Upper lobe of right lung (tissue), 1 donor: ENCODE data around the gene UBE2QL1. TPM values are rescaled to one million over a fixed set of nuclear protein-coding genes. Genes with fewer than 3 reads are reported as not detected.

Source experiments
- ATAC-seq: fragments of 200-7000 bp; cut with Tn5 transposase; one replicate; pipeline ENCODE4 v1.9.1; 2020; ENCODE audit warnings: mild to moderate bottlenecking, moderate library complexity
- DNase-seq: peaks from one replicate; pipeline ENCODE4 v3.0.0-alpha.2; 2020
- H3K27ac ChIP-seq: fragments of 200-600 bp; one replicate; pipeline ENCODE4 v1.8.0; 2022
- H3K27me3 ChIP-seq: fragments of 200-600 bp; one replicate; pipeline ENCODE4 v1.8.0; 2022; ENCODE audit warnings: mild to moderate bottlenecking
- H3K36me3 ChIP-seq: fragments of 200-600 bp; one replicate; pipeline ENCODE4 v1.8.0; 2022
- H3K4me1 ChIP-seq: fragments of 200-600 bp; one replicate; pipeline ENCODE4 v1.8.0; 2022
- H3K4me3 ChIP-seq: fragments of 200-600 bp; one replicate; pipeline ENCODE4 v1.8.0; 2022; ENCODE audit warnings: mild to moderate bottlenecking
- H3K9me3 ChIP-seq: fragments of 200-600 bp; one replicate; pipeline ENCODE4 v1.8.0; 2022
- intact Hi-C: fragments of 100-400 bp; cut with DNase I; formaldehyde crosslinking; loops from one replicate; pipeline ENCODE4 v1.11.0; 2022
- total RNA-seq: library from RNA; stranded (reverse); fragmentation: NEBNext Ultra II Directional; extraction: Animal tissue kit (Norgen Biotek cat#: 25700); gene quantifications from one replicate; pipeline ENCODE4 v1.2.1, GENCODE V29; 2021
- TF ChIP-seq, protein P1 (sequence below): fragments of 200-600 bp; IDR thresholded peaks from one replicate; pipeline ENCODE4 v1.8.0; 2022; ENCODE audit warnings: antibody characterized with exemption
- donor health status: DM: no; HTN: yes; CAD: no; lungs with severe emphysema.

The UBE2QL1 gene
- total RNA-seq, 1 donor from 2014 or later: not detected

DNA sequence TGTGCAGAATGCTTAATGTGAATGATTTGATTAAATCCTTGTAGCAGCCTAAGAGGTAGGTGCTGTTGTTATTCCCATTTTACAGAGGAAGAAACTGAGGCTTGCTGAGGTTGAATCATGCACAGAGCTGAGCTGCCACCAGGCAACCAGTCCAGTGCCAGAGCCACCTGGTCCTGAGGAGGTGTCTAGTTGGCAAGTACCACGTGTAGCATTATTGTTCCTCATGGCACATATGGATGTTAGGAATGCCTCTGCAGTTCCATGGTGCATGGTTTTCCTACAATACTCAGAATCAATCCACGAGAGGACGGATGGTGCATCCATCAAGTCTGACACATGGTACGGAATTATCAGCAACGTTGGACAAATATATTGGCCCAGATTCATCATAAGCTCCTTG, 8.9 kb downstream of the UBE2QL1 start:
- TF ChIP-seq, protein P1, sequence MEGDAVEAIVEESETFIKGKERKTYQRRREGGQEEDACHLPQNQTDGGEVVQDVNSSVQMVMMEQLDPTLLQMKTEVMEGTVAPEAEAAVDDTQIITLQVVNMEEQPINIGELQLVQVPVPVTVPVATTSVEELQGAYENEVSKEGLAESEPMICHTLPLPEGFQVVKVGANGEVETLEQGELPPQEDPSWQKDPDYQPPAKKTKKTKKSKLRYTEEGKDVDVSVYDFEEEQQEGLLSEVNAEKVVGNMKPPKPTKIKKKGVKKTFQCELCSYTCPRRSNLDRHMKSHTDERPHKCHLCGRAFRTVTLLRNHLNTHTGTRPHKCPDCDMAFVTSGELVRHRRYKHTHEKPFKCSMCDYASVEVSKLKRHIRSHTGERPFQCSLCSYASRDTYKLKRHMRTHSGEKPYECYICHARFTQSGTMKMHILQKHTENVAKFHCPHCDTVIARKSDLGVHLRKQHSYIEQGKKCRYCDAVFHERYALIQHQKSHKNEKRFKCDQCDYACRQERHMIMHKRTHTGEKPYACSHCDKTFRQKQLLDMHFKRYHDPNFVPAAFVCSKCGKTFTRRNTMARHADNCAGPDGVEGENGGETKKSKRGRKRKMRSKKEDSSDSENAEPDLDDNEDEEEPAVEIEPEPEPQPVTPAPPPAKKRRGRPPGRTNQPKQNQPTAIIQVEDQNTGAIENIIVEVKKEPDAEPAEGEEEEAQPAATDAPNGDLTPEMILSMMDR: no peak
- H3K9me3 ChIP-seq: no peaks in the 10 kb centered on the region
- no peak for DNase-seq

DNA sequence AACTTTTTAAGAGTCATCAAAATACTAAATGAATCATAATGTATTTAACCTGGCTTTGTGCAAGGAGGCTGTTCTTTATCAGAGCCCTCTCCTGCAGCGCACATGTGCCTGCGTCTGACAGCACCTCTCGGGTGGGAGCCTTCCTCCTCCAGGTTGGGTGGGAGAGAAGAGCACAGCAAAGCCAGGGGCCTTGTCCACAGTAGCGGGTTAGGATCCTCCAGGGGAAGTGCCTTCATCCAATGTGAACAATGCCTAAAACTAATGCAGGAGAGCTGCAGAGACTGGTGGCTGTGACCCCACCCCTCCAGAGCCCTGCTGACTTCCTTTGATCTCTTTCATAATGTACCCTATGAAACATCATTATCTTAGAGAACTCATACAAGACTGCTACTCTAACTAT, 10.2 kb downstream of the UBE2QL1 start:
- Histone ChIP-seq H3K27ac (no peak overlapping the region), H3K36me3 (no peaks in the 10 kb centered on the region), H3K4me3 (no peak overlapping the region), H3K9me3 (no peaks in the 10 kb centered on the region), H3K4me1 (no peaks in the 10 kb centered on the region), H3K27me3 (peaks cover 31% of the 10 kb centered on the region)
- ATAC-seq (no peak), DNase-seq (no peak)
- intact Hi-C loops: no loop called here
- TF ChIP-seq, protein P1: no peak

More for the DNA sequence above, 8.9 kb downstream of the UBE2QL1 start:
- H3K4me3 ChIP-seq: no peak overlapping the region
- no peak for ATAC-seq
- H3K27me3 ChIP-seq: peaks cover 38% of the 10 kb centered on the region
- intact Hi-C loops: no loop called here
- H3K4me1 ChIP-seq: no peaks in the 10 kb centered on the region
- H3K36me3 ChIP-seq: no peaks in the 10 kb centered on the region
- H3K27ac ChIP-seq: no peak overlapping the region

DNA sequence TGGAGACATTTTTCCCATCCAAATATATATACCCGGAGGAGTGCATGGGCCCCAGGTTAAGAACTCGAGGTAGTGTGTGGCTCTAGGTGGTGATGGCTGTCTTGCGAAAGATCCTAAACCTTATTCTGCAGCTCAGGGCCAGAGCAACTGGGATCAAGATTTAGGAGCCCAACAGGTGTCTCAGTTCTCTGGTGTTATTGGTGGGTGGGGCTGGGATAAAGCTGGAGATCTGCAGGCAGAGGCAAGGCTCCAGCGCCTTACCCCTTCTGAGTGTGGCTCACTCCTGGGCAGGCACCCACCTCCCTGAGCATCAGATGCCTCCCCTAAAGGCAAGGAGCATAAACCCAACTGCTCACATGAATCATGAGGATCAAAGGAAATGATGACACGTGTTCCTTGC, 11.2 kb downstream of the UBE2QL1 start:
- no peak for ATAC-seq
- no peak for DNase-seq
- intact Hi-C loops: no loop called here

DNA sequence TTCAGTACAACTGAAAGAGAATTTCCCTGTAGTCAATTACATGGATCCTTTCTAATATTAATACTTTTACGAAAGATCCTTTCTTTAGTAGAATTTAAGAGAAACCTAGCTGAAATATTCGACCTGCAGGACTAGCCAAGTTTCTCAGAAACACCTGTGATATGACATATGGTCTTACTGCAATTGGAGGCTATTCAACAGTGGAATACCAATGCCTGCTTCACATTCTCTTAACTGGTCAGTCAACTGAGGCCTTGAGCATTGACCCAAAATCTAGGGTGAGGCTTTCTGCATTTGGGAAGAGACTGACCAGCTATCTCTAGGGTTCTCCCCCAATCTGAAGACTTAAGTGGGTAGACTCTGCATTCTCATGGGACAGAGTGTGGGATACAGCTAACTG, 12.3 kb downstream of the UBE2QL1 start:
- H3K4me3 ChIP-seq: no peak overlapping the region
- ATAC-seq (no peak), DNase-seq (no peak)
- H3K27me3 ChIP-seq: peaks cover 16% of the 10 kb centered on the region
- H3K27ac ChIP-seq: no peak overlapping the region
- TF ChIP-seq, protein P1: no peak
- no peaks in the 10 kb centered on the region for H3K36me3 ChIP-seq
- no peaks in the 10 kb centered on the region for H3K4me1 ChIP-seq
- intact Hi-C loops: no loop called here
- H3K9me3 ChIP-seq: no peaks in the 10 kb centered on the region

More for the DNA sequence above, 11.2 kb downstream of the UBE2QL1 start:
- Histone ChIP-seq H3K36me3 (no peaks in the 10 kb centered on the region), H3K9me3 (no peaks in the 10 kb centered on the region), H3K27ac (no peak overlapping the region), H3K4me3 (no peak overlapping the region), H3K27me3 (peaks cover 20% of the 10 kb centered on the region), H3K4me1 (no peaks in the 10 kb centered on the region)
- TF ChIP-seq, protein P1: no peak

DNA sequence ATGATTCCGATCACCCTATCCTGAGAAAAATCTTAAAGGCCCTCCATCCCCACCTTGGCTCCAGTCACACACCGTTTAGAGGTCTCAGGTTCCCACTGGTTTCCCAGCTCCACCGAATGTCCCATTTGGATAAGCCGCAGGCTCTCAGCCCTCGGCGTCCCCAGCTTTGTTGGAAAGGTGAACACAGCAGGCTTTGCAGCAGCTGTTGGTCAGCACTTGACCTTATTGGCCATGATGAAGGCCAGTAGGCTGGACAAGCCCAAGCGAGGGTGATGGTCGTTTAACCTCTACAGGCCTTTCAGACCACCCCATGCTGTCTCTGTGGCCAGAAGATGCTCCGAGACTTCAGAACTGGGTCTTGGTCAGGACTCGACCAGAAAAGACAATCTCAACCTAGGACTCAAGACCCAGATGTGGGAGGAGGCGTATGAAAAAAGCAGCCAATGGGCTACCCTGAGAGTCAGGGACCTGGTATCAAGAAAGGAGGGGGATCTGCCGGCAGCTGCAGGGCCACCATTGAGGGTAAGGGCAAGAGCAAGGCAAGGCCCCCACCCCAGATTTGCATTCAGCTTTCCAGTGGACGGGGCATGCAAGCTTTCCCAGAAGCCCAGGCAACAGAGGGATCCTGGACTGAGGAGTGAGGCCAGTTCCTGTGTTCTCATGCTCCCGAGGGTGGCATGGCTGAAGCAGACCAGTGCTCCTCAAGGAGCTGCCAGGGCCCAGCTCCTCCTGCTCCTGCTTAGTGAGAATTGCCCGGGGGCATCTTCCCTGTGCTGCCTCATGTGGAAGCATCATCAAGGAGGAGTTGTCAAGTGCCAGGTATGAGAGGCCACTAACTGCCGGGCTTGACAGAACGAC, 13.4 kb downstream of the UBE2QL1 start:
- no peaks in the 10 kb centered on the region for H3K4me1 ChIP-seq
- TF ChIP-seq, protein P1: no peak
- H3K27ac ChIP-seq: no peak overlapping the region
- DNase-seq (no peak), ATAC-seq (no peak)
- H3K36me3 ChIP-seq: no peaks in the 10 kb centered on the region
- peaks cover 11% of the 10 kb centered on the region for H3K27me3 ChIP-seq
- intact Hi-C loops: no loop called here
- no peaks in the 10 kb centered on the region for H3K9me3 ChIP-seq
- H3K4me3 ChIP-seq: no peak overlapping the region
